CD4-positive, alpha-beta T cell treated with Interleukin-1 beta for 1 hour (primary cell): ENCODE results near the gene AFAP1L1.

Experiments
- DNase-seq, 2 donors: peaks; one replicate each; pipeline ENCODE4 v3.0.0-alpha.2; 2020 to 2022

The AFAP1L1 gene

GRCh38 chr5:149317281-149318048 lies 45.8 kb downstream of the AFAP1L1 start:
- DNase-seq: peak; percentile 30 to 59

- no peak for DNase-seq
These were observed 47.5 kb downstream of the AFAP1L1 start for GRCh38 chr5:149319174-149319573.

DNA sequence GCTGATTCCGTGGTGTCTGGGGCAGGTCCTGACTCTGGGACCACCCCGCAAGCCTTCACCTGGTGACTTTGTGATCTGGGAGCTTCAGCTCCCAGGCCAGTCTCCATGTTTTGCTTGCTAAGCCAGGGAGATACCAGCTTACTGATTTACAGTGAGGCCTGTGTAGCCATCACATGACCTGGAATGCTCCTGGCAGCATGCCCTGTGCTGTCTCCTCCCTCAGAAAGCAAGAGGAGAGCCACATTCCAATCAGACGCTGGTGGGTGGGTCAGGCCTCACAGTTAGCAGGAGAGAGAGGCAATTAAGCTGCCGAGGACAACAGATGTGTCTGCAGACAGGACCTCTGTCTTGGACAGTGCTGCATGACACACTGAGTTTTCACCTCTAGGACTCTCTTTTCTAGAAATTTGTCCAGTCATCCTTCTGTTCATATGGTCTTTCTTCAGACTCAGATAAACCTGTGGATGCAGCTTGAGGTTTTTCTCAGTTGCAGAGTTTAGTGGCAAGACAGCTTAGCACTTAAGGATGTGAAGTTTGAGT lies 49.2 kb downstream of the AFAP1L1 start:
- DNase-seq: no peak

GRCh38 chr5:149322518-149322917 lies 50.9 kb downstream of the AFAP1L1 start:
- DNase-seq: no peak

GRCh38 chr5:149323210-149323609 lies 51.6 kb downstream of the AFAP1L1 start:
- no peak for DNase-seq

DNA sequence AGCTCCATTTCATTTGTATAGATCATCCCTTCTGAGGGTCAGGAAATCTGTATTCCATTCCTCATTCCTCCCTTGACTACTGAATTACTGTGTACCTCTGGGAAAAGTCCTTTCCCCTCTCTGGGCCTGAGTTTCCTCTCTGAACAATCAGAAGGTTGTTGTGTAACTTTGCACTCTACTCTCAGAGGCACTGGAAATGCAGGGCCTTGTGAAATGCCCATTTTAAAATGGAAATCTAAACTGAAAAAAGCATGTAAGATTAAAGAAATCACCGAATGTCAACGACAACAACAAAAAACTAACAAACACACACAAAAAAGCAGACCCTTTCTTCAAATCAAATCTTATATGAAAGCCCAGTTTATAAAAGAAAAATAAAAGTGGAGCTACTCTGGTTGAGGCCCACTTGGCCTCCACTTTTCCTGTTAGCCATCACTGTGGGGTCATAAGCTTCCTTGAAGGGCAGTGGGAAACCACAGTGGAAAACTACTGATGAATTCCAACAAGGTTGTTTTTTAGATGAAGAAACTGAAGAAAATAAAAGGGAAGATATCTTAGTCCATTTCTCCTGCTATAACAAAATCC lies 52.1 kb downstream of the AFAP1L1 start:
- no peak for DNase-seq

- no peak for DNase-seq
These were observed 53.0 kb downstream of the AFAP1L1 start for GRCh38 chr5:149324641-149325040.

GRCh38 chr5:149325166-149325735 lies 53.6 kb downstream of the AFAP1L1 start:
- no peak for DNase-seq

GRCh38 chr5:149325894-149326293 lies 54.2 kb downstream of the AFAP1L1 start:
- no peak for DNase-seq

GRCh38 chr5:149326611-149327010 lies 55.0 kb downstream of the AFAP1L1 start:
- DNase-seq: no peak

DNA sequence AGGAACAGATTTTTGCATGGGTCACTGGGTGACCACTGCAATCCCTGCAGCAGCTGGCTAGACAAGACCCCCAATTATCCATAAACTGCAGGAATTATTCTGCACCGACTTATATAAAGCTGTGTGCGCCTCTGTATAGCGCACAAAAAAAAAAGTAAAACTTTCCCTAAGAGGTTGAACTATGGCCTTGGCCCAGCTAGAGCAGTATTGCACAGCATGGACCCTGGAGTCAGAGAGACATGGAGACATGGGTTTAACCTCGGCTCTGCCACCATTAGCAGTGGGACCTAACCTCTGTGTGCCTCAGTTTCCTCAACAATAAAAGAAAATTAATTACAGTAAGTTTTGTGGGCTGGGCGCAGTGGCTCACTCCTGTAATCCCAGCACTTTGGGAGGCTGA lies 56.5 kb downstream of the AFAP1L1 start:
- no peak for DNase-seq

GRCh38 chr5:149333711-149334443 lies 62.2 kb downstream of the AFAP1L1 start:
- no peak for DNase-seq

DNA sequence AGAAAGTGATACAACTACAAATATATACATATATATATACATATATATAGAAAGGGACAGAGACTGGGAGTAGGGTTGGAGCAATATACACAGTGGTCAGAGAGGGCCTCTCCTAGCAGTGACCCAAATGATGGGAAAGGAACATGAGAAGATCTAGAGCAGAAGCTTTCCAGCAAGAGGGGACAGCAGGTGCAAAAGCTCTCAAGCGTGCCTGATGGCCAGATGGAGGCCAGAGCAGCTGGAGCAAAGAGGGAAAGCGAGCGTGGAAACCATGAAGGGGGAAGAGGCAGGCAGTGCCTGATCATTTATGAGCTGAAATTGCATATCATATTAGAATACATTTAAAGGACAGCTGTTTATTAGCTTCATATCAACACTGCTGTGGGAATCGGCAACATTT lies 66.1 kb downstream of the AFAP1L1 start:
- DNase-seq: no peak

DNA sequence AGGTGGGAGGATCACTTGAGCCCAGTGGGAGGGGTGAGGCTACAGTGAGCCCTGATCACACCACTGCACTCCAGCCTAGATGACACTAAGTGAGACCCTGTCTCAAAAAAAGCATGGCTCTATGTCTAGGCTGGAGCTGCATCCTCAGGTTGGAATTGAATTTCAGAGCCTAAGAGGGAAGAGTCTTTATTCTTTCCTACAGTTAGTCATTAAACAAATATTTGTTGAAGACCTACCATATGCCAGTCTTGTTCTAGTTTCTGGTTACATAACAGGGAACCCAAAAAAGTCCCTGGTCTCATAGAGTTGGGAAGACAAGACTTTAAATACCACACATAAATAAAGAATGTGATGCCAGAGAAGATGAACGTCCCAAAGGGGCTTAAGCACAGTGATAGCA lies 66.7 kb downstream of the AFAP1L1 start:
- no peak for DNase-seq

DNA sequence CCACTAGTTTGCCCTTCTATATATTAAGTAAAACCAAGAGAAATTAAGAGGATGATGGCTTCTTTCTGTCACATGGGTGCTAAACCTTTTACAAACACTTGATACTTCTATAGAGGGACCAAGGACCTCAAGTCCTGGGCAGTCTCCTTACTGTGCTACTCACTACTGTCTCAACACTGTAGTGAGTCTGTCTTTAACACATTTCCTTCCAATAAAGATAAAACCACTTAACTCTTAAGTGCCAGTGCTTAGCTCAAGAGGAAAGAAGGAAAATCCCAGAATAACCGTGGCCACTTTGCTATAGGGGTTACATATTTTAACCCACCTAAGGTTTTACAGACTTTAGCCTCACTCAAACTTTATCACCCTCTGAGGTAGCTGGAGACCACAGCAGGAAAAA lies 69.3 kb downstream of the AFAP1L1 start:
- no peak for DNase-seq

DNA sequence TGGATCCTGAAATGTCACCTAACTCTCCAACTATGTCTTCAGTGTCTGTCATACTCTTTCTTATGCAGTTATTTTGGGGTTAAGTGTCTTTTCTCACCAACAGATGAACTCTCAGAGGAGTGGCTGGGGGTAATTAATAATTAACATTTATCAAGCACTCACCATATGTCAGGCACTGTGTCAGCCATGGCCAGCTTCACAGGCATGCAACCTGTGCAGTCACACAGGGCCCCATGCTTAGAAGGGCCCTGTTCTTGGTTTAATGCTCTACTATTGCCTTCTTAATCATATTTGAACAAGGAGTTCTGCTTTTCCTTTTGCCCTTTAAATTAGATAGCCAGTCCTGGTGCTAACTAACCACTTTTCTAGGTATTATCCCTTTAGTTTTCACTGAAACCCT lies 70.2 kb downstream of the AFAP1L1 start:
- DNase-seq: no peak

DNA sequence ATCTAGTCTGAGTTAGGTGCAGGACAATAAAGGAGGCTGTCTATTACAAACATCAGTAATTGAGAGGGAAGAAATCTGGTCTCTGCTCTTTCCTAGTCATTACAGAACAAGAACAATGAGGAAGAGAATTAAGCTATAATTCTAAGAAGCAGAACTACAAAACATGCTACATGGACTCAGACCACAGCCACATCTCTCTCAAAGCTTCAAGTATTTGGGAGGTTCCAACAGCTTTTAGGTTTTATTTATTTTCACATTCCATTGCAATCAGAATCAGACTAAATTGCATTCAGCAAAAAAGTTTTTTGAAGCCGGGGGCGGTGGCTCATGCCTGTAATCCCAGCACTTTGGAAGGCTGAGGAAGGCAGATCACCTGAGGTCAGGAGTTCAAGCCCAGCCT lies 72.5 kb downstream of the AFAP1L1 start:
- no peak for DNase-seq

- DNase-seq: peak; percentile 90 to 91
These were observed 73.7 kb downstream of the AFAP1L1 start, which contains the start of gene GRPEL2 for GRCh38 chr5:149345147-149345891. Gene GRPEL2 (plus strand): TSS chr5:149345499. CDS start chr5:149345540, 41 bp downstream.

- peak in 1 of 2 donors; percentile 15 for DNase-seq
These were observed 74.2 kb downstream of the AFAP1L1 start for GRCh38 chr5:149345892-149346222.

DNA sequence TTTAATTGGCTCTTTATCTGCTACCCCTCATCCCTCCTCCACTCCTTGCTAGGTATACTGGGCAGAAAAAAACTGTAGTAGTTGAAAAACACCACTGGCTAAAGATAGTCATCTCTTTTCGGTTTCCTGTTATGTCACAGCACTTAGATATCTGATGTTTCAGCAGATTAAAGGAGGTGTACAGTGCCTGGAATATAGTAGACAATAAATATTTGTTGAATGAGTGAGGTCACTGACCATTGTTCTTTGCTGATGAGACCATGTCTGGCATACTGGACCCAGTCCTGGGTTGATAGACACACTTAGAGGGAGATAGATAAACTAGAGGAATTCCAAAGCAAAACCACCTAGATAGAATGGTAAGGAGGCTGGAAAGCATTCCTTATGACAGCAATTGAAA lies 76.9 kb downstream of the AFAP1L1 start:
- peak in 1 of 2 donors; percentile 75 for DNase-seq

- no peak for DNase-seq
These were observed 77.7 kb downstream of the AFAP1L1 start for GRCh38 chr5:149349382-149349781.

DNA sequence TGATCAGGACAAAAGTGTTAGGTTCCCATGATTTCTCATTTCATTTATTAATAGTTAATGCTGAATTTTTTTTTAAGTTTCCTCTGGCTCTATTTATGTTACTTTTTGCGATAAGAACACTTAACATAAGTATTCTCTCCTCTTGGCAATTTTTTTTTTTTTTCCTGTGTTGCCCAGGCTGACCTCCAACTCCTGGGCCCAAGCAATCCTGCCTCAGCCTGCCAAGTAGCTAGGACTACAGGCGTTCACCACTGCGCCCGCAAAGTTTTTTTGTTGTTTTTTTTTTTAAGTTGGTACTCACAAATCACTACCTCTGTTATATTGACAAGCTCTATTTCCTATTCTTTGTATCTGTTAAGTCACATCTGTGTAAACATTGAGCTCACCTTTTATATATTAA lies 80.5 kb downstream of the AFAP1L1 start:
- DNase-seq: no peak

- DNase-seq: no peak
These were observed 82.3 kb downstream of the AFAP1L1 start for GRCh38 chr5:149353911-149354310.
